ENCODE data around the gene DSC2. TPM values are rescaled to one million over a fixed set of nuclear protein-coding genes. Genes with fewer than 3 reads are reported as not detected.

DSC2 gene
- total RNA-seq, 1 donor from 2014 or later = 27.7 TPM

GRCh38 chr18:31098878-31099277, 3.3 kb downstream of the DSC2 start:
- DNase-seq (ENCODE audit: low spot score) = no peak

GRCh38 chr18:31097666-31098065, 4.6 kb downstream of the DSC2 start:
- no peak for DNase-seq (ENCODE audit: low spot score)

GRCh38 chr18:31093880-31094279, 8.3 kb downstream of the DSC2 start:
- no peak for DNase-seq (ENCODE audit: low spot score)

- DNase-seq (ENCODE audit: low spot score) = no peak
Measured at GRCh38 chr18:31093294-31093693, 8.9 kb downstream of the DSC2 start.

GRCh38 chr18:31091350-31091749, 10.9 kb downstream of the DSC2 start:
- DNase-seq (ENCODE audit: low spot score) = no peak

- no peak for DNase-seq (ENCODE audit: low spot score)
Measured at GRCh38 chr18:31088532-31088931, 13.7 kb downstream of the DSC2 start.

- DNase-seq (ENCODE audit: low spot score) = no peak
Measured at GRCh38 chr18:31079973-31080372, 22.2 kb downstream of the DSC2 start.

- DNase-seq (ENCODE audit: low spot score) = no peak
Measured at GRCh38 chr18:31077878-31078277, 24.3 kb downstream of the DSC2 start.

- no peak for DNase-seq (ENCODE audit: low spot score)
Measured at GRCh38 chr18:31072175-31072574, 30.0 kb downstream of the DSC2 start.

GRCh38 chr18:31070206-31070605, 32.0 kb downstream of the DSC2 start:
- no peak for DNase-seq (ENCODE audit: low spot score)

- DNase-seq (ENCODE audit: low spot score) = no peak
Measured at GRCh38 chr18:31066266-31066665, 36.0 kb downstream of the DSC2 start.

- no peak for DNase-seq (ENCODE audit: low spot score)
Measured at GRCh38 chr18:31065036-31065773, 37.0 kb downstream of the DSC2 start.

- peak; percentile 31 for DNase-seq (ENCODE audit: low spot score)
Measured at GRCh38 chr18:31064130-31064529, 38.1 kb downstream of the DSC2 start.

GRCh38 chr18:31061945-31062344, 40.3 kb downstream of the DSC2 start:
- DNase-seq (ENCODE audit: low spot score) = peak; percentile 38

- no peak for DNase-seq (ENCODE audit: low spot score)
Measured at GRCh38 chr18:31058897-31059296, 43.3 kb downstream of the DSC2 start.

GRCh38 chr18:31057917-31058316, 44.3 kb downstream of the DSC2 start:
- no peak for DNase-seq (ENCODE audit: low spot score)

GRCh38 chr18:31057051-31057450, 45.2 kb downstream of the DSC2 start:
- DNase-seq (ENCODE audit: low spot score) = peak; percentile 48

- no peak for DNase-seq (ENCODE audit: low spot score)
Measured at GRCh38 chr18:31056296-31056695, 45.9 kb downstream of the DSC2 start.

GRCh38 chr18:31050635-31051034, 51.6 kb downstream of the DSC2 start:
- no peak for DNase-seq (ENCODE audit: low spot score)

- peak; percentile 99 for DNase-seq (ENCODE audit: low spot score)
Measured at GRCh38 chr18:31049189-31049588, 53.0 kb downstream of the DSC2 start.

GRCh38 chr18:31048216-31048615, 54.0 kb downstream of the DSC2 start:
- DNase-seq (ENCODE audit: low spot score) = peak; percentile 69

GRCh38 chr18:31046916-31047315, 55.3 kb downstream of the DSC2 start:
- no peak for DNase-seq (ENCODE audit: low spot score)

GRCh38 chr18:31045599-31045998, 56.6 kb downstream of the DSC2 start:
- no peak for DNase-seq (ENCODE audit: low spot score)

GRCh38 chr18:31044926-31045325, 57.3 kb downstream of the DSC2 start:
- DNase-seq (ENCODE audit: low spot score) = peak; percentile 31

Data from umbilical cord (tissue), 2 donors.